DND-41 (cell line): ENCODE measurements around the gene CATSPERD.
A peak's percentile ranks its signal among the peaks of the same experiment; 100 is the strongest.

Source experiments
- ATAC-seq: fragments of 200-7000 bp; cut with Tn5 transposase; 3 replicates; pipeline ENCODE4 v1.9.1; 2021; ENCODE audit warnings: low read depth; ENCODE audit not compliant: insufficient read depth
- DNase-seq: peaks from one replicate; pipeline ENCODE4 v3.0.0-alpha.2; 2020
- H2AFZ ChIP-seq: 2 replicates; pipeline ENCODE4 v1.6.0; 2012; ENCODE audit warnings: low read depth, low read length
- H3K27ac ChIP-seq: 2 replicates; pipeline ENCODE4 v1.5.1; 2012; ENCODE audit warnings: low read length, inconsistent platforms
- H3K27me3 ChIP-seq: fragments of 200-600 bp; sonication (generic); 2 replicates; pipeline ENCODE4 v1.6.0; 2012; ENCODE audit warnings: low read length, mild to moderate bottlenecking, inconsistent platforms; ENCODE audit not compliant: insufficient read depth, poor library complexity
- H3K36me3 ChIP-seq: 2 replicates; pipeline ENCODE4 v1.5.1; 2012; ENCODE audit warnings: low read length, inconsistent platforms; ENCODE audit not compliant: insufficient read depth
- H3K4me1 ChIP-seq: 2 replicates; pipeline ENCODE4 v1.5.1; 2012; ENCODE audit warnings: mild to moderate bottlenecking, low read length; ENCODE audit not compliant: insufficient read depth
- H3K4me2 ChIP-seq: 2 replicates; pipeline ENCODE4 v1.6.0; 2012; ENCODE audit warnings: mild to moderate bottlenecking, moderate library complexity, low read length, inconsistent platforms; ENCODE audit not compliant: insufficient read depth
- H3K4me3 ChIP-seq, 2 experiments: fragments of 200-600 bp in 1 of 2; shearing (Covaris generic) in 1 of 2; 2 replicates each; pipeline ENCODE4 v1.5.1; 2012 to 2016; ENCODE audit warnings: inconsistent platforms in 2 of 2, low read length in 2 of 2, mild to moderate bottlenecking in 2 of 2, low read depth in 1 of 2, moderate library complexity in 1 of 2
- H3K79me2 ChIP-seq: 2 replicates; pipeline ENCODE4 v1.6.0; 2012; ENCODE audit warnings: low read length, inconsistent platforms; ENCODE audit not compliant: insufficient read depth
- H3K9ac ChIP-seq: 2 replicates; pipeline ENCODE4 v1.6.0; 2012; ENCODE audit warnings: low read depth, mild to moderate bottlenecking, inconsistent platforms, low read length, moderate library complexity
- H3K9me3 ChIP-seq: 2 replicates; pipeline ENCODE4 v1.5.1; 2012; ENCODE audit warnings: low read length, moderate library complexity, mild to moderate bottlenecking, inconsistent platforms; ENCODE audit not compliant: insufficient read depth, severe bottlenecking
- H4K20me1 ChIP-seq: 2 replicates; pipeline ENCODE4 v1.6.0; 2012; ENCODE audit warnings: low read length; ENCODE audit not compliant: insufficient read depth
- CTCF ChIP-seq: IDR thresholded peaks from 2 replicates; pipeline ENCODE4 v1.5.1; 2012; ENCODE audit warnings: borderline replicate concordance, low read length, moderate library complexity, mild to moderate bottlenecking; ENCODE audit not compliant: poor library complexity, severe bottlenecking; ENCODE audit errors: extremely low read depth
- EZH2 ChIP-seq: IDR thresholded peaks from 3 replicates; pipeline ENCODE4 v1.6.1; 2012; ENCODE audit warnings: borderline replicate concordance, low read depth, mild to moderate bottlenecking, moderate library complexity, low read length, inconsistent platforms; ENCODE audit not compliant: severe bottlenecking

CATSPERD gene

DNA sequence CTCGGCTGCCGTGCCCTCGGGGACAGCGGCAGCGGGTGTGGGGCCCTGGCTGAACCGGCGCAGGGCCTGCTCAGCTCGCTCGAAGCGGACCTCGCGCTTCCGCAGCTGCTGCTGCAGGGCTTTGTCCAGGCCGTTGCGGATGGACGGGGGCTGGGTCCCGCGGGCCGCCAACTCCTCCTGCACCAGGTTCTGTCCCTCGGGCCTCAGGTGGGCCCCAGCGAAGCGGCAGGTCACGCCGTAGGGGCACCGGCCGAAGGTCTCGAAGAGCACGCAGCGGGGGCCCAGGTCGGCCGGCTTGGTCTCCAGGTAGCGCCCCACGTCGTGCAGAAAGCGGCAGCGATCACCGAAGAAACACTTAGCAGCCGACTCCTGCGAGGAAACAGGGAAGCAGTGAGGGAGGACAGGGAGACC, 68.9 kb downstream of the CATSPERD start:
- no peak overlapping the region for H3K27ac ChIP-seq
- no peak overlapping the region for H3K9ac ChIP-seq
- no peak for DNase-seq
- H3K4me1 ChIP-seq: peaks cover 24% of the 10 kb centered on the region
- H3K4me2 ChIP-seq: peak overlapping the region; percentile 78
- no peak overlapping the region for H3K4me3 ChIP-seq
- no peak overlapping the region for H2AFZ ChIP-seq
- no peaks in the 10 kb centered on the region for H3K9me3 ChIP-seq
- peaks cover 59% of the 10 kb centered on the region for H3K36me3 ChIP-seq
- H3K27me3 ChIP-seq: no peaks in the 10 kb centered on the region
- peaks cover 17% of the 10 kb centered on the region for H3K79me2 ChIP-seq
- TF ChIP-seq EZH2: no peak
- TF ChIP-seq CTCF: no peak
- ATAC-seq: no peak
- peaks cover 42% of the 10 kb centered on the region for H4K20me1 ChIP-seq

GRCh38 chr19:5789886-5790558, 69.6 kb downstream of the CATSPERD start:
- Histone ChIP-seq H3K27me3 (no peaks in the 10 kb centered on the region), H3K4me1 (peaks cover 24% of the 10 kb centered on the region), H2AFZ (no peak overlapping the region), H4K20me1 (peaks cover 39% of the 10 kb centered on the region), H3K27ac (peak overlapping the region; percentile 99), H3K4me3 (peak overlapping the region; percentile 29 to 77; a peak in 3 of 4 replicates), H3K9me3 (no peaks in the 10 kb centered on the region), H3K4me2 (peak overlapping the region; percentile 78), H3K79me2 (peaks cover 17% of the 10 kb centered on the region), H3K9ac (peak overlapping the region; percentile 95), H3K36me3 (peaks cover 52% of the 10 kb centered on the region)
- no peak for ATAC-seq
- TF ChIP-seq CTCF (no peak), EZH2 (no peak)
- no peak for DNase-seq

DNA sequence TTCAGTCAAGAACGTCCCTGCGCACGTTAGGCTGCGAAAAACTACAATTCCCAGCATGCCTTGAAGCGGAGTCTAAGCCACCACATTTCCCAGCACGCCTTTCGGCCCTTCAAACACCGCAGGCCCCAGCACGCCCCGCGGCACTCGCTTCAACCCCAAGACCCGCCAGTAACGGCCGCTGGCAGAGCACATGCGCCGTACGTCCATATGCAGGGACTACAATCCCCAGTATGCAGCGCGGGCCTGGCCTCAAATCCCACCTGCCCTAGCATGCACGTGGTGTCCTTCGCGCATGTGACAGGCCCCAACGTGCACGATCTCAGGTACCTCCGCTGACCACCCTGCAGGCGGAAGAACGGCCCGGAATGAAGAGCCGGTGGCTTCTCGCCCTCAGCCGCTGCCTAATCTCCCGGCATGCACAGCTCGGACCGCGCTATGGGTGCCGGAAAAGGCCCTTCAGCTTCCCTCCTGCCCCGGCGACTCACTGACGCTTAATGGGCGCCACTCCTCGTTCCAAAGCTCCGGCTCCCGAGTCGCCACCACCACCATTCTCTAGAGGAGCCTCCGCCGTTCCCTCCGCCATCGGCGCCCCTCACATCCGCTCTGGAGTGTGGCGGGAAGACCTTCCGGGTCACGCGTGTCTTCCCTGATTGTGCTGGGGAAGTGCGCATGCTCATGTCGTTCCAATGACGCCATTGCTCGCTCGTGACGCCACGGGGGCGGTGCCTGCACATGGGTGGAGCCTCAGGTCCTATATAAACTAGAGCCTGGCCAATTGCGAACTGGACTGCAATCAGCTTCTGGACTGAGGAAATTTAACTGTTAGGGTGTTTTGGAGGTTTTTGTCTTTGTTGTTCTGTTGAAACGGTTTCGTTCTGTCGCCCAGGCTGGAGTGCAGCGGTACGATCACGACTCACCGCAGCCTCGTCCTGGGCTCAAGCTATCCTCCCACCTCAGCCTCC, 70.4 kb downstream of the CATSPERD start, which contains the start of gene DUS3L:
Gene DUS3L (minus strand): TSS at position 605 of the 962 bp plus-strand sequence. CDS start 22 bp downstream, at position 583.
- ATAC-seq (peak; percentile 96), DNase-seq (peak; percentile 98)
- H3K27ac ChIP-seq: peak within 1 kb of the TSS; percentile 99
- H2AFZ ChIP-seq: peak within 1 kb of the TSS; percentile 88
- no peaks in the 10 kb centered on the region for H3K27me3 ChIP-seq
- peaks cover 39% of the 10 kb centered on the region for H4K20me1 ChIP-seq
- peak within 1 kb of the TSS; percentile 78 for H3K4me2 ChIP-seq
- TF ChIP-seq EZH2 (no peak), CTCF (no peak)
- peak within 1 kb of the TSS; percentile 95 for H3K9ac ChIP-seq
- peaks cover 24% of the 10 kb centered on the region for H3K4me1 ChIP-seq
- peak within 1 kb of the TSS; percentile 47 to 77 for H3K4me3 ChIP-seq
- H3K9me3 ChIP-seq: no peaks in the 10 kb centered on the region
- H3K36me3 ChIP-seq: peaks cover 44% of the 10 kb centered on the region
- H3K79me2 ChIP-seq: peaks cover 17% of the 10 kb centered on the region
